GM13977 (cell line): ENCODE data around the gene CCBE1.

Source experiments
- DNase-seq: peaks from one replicate; pipeline ENCODE4 v3.0.0; 2012; ENCODE audit warnings: low spot score
- in situ Hi-C: fragments of 300-500 bp; cut with MboI; formaldehyde crosslinking; loops from one replicate; pipeline ENCODE4 v1.12.0; 2022; ENCODE audit warnings: low sequenced_read_pairs, low pct_unique_long_range_greater_than_20kb, mixed read lengths, inconsistent platforms; ENCODE audit not compliant: unreplicated experiment
- TF ChIP-seq, protein P1 (sequence below): IDR thresholded peaks from 2 replicates; pipeline ENCODE4 v1.5.1; 2012; ENCODE audit warnings: mild to moderate bottlenecking, control low read depth; ENCODE audit not compliant: insufficient read depth; ENCODE audit errors: extremely low read depth, missing control alignments

Gene CCBE1

GRCh38 chr18:59547581-59548182 lies 149.5 kb downstream of the CCBE1 start:
- TF ChIP-seq, protein P1, sequence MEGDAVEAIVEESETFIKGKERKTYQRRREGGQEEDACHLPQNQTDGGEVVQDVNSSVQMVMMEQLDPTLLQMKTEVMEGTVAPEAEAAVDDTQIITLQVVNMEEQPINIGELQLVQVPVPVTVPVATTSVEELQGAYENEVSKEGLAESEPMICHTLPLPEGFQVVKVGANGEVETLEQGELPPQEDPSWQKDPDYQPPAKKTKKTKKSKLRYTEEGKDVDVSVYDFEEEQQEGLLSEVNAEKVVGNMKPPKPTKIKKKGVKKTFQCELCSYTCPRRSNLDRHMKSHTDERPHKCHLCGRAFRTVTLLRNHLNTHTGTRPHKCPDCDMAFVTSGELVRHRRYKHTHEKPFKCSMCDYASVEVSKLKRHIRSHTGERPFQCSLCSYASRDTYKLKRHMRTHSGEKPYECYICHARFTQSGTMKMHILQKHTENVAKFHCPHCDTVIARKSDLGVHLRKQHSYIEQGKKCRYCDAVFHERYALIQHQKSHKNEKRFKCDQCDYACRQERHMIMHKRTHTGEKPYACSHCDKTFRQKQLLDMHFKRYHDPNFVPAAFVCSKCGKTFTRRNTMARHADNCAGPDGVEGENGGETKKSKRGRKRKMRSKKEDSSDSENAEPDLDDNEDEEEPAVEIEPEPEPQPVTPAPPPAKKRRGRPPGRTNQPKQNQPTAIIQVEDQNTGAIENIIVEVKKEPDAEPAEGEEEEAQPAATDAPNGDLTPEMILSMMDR: no peak
- in situ Hi-C loops: no loop called here
- DNase-seq: no peak

- in situ Hi-C loops: no loop called here
- no peak for DNase-seq
- TF ChIP-seq, protein P1: no peak
These were observed 151.0 kb downstream of the CCBE1 start for GRCh38 chr18:59546188-59546587.

DNA sequence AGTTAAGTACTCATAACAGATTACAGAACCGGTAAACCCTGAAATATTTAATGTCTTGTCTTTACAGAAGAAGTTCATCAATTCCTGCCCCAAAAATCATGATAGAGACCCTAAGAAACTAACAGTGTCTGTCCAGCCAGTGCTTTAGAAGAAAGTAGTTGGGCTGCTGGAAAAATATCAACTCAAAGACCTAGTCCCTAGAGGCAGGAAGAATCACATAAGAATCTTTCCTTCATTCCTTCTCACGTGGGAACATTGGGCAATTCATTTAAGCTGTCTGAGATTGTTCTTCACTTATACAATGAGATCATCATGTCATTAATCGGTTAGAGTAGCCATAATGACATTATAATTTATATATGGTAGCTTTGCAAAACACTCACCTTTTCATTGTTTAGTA lies 156.4 kb downstream of the CCBE1 start:
- TF ChIP-seq, protein P1: no peak
- in situ Hi-C loops: no loop called here
- DNase-seq: no peak

GRCh38 chr18:59540346-59540745 lies 156.9 kb downstream of the CCBE1 start:
- in situ Hi-C loops: no loop called here
- no peak for DNase-seq
- TF ChIP-seq, protein P1: no peak

DNA sequence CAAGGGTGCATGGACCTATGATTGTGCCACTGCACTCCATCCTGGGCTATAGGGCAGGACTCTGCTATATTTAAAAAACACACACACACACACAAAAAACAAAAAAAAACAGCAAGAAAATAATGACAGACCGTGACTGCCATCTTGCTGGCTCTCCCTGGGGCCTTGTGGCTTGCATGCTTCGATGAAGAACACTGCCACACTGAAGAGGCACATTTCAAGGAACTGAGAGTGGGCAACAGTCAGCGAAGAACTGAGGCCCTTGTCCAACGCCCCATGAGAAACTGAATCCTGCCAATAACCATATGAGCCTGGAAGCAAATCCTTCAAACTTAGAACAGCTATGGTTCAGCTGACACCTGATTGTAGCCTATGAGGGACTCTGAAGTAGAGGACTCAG lies 158.1 kb downstream of the CCBE1 start:
- in situ Hi-C loops: no loop called here
- TF ChIP-seq, protein P1: no peak
- no peak for DNase-seq

DNA sequence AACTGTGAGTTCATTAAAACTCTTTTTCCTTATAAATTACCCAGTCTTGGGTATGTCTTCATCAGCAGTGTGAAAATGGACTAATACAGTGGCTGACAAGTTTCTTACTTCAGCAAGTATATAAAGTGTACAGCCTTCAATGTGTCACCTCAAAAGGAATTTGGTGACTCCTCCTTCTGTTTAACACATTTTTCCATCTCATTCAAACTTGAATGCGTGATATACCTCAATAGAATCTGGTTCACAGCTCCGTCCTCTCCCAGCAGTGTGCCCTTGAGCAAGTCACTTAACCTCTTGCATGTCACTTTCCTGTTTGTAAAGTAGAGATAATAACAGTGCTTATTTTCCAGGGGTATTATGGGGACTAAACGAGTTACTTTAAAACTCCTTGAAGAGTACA lies 159.6 kb downstream of the CCBE1 start:
- no peak for DNase-seq
- TF ChIP-seq, protein P1: no peak
- in situ Hi-C loops: no loop called here

DNA sequence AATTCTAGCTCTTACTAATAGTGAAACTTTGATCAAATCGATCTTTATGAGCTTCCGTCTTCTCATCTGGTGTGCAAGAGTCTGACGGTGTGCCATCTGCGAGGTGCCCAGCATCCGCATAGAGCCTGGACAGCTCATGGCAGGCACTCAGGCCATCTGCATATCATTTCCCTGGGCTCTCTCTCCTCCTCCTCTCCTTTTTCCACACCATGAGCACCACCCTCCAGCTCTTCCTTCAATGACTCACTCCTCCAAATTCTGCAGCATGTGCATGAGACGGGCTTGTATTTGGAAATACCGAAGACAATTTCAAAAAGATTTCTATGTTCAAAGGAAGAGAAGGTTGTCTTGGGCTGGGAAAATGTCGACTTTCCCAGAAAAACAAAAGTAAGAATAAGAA lies 161.1 kb downstream of the CCBE1 start:
- in situ Hi-C loops: no loop called here
- TF ChIP-seq, protein P1: no peak
- no peak for DNase-seq
